ENCODE results near the gene UBE2J2.

Gene UBE2J2

GRCh38 chr1:1247341-1247913, 26.2 kb downstream of the UBE2J2 start:
- Histone ChIP-seq H3K4me2 (ENCODE audit: low read length) (no peak overlapping the region), H3K4me1 (ENCODE audit: insufficient read depth, low read length, severe bottlenecking) (peaks cover 9% of the 10 kb centered on the region)

GRCh38 chr1:1246577-1247340, 26.9 kb downstream of the UBE2J2 start, which contains the start of gene C1QTNF12:
Gene C1QTNF12 (minus strand): TSS chr1:1246722. CDS start chr1:1246690, 32 bp downstream.
- H3K27me3 ChIP-seq (ENCODE audit: insufficient read depth, low read length), result peaks cover 15% of the 10 kb centered on the region; the same call in 1 of the 2 replicates
- H3K9me3 ChIP-seq (ENCODE audit: low read length), result no peaks in the 10 kb centered on the region
- H3K27ac ChIP-seq (ENCODE audit: low read depth, low read length, poor library complexity, severe bottlenecking), result no peak within 1 kb of the TSS
- no peaks in the 10 kb centered on the region for H4K20me1 ChIP-seq (ENCODE audit: insufficient read depth, low read length)
- H3K9ac ChIP-seq (ENCODE audit: low read length), result no peak within 1 kb of the TSS
- no peaks in the 10 kb centered on the region for H3K79me2 ChIP-seq (ENCODE audit: insufficient read depth, low read length)
- H3K4me2 ChIP-seq (ENCODE audit: low read length), result no peak within 1 kb of the TSS
- H3K4me3 ChIP-seq (ENCODE audit: low read depth, low read length, poor library complexity, severe bottlenecking), result no peak within 1 kb of the TSS
- H3F3A ChIP-seq (ENCODE audit: insufficient read depth, low read length), result no peaks in the 10 kb centered on the region
- H3K9me2 ChIP-seq (ENCODE audit: low read depth, low read length), result no peaks in the 10 kb centered on the region
- no peak for TF ChIP-seq EZH2 (IDR thresholded peaks at IDR 0.05; ENCODE audit: borderline replicate concordance, low read length)
- TF ChIP-seq CTCF (IDR thresholded peaks at IDR 0.05; ENCODE audit: low read length), result no peak
- no peak within 1 kb of the TSS for H2AFZ ChIP-seq (ENCODE audit: low read length)
- H3K36me3 ChIP-seq (ENCODE audit: insufficient read depth, low read length), result no peaks in the 10 kb centered on the region
- peaks cover 9% of the 10 kb centered on the region for H3K4me1 ChIP-seq (ENCODE audit: insufficient read depth, low read length, severe bottlenecking)

More at GRCh38 chr1:1247341-1247913, 26.2 kb downstream of the UBE2J2 start:
- H3K27me3 ChIP-seq (ENCODE audit: insufficient read depth, low read length), result peaks cover 11% of the 10 kb centered on the region; the same call in 1 of the 2 replicates
- no peak overlapping the region for H3K27ac ChIP-seq (ENCODE audit: low read depth, low read length, poor library complexity, severe bottlenecking)
- no peaks in the 10 kb centered on the region for H3F3A ChIP-seq (ENCODE audit: insufficient read depth, low read length)
- no peak overlapping the region for H3K4me3 ChIP-seq (ENCODE audit: low read depth, low read length, poor library complexity, severe bottlenecking)
- no peaks in the 10 kb centered on the region for H3K9me2 ChIP-seq (ENCODE audit: low read depth, low read length)
- no peaks in the 10 kb centered on the region; the same call in 1 of the 2 replicates for H3K36me3 ChIP-seq (ENCODE audit: insufficient read depth, low read length)
- no peaks in the 10 kb centered on the region for H3K9me3 ChIP-seq (ENCODE audit: low read length)
- H3K79me2 ChIP-seq (ENCODE audit: insufficient read depth, low read length), result no peaks in the 10 kb centered on the region
- H4K20me1 ChIP-seq (ENCODE audit: insufficient read depth, low read length), result no peaks in the 10 kb centered on the region
- no peak overlapping the region for H2AFZ ChIP-seq (ENCODE audit: low read length)
- H3K9ac ChIP-seq (ENCODE audit: low read length), result no peak overlapping the region
- TF ChIP-seq CTCF (IDR thresholded peaks at IDR 0.05; ENCODE audit: low read length) (no peak), EZH2 (IDR thresholded peaks at IDR 0.05; ENCODE audit: borderline replicate concordance, low read length) (no peak)

- no peak overlapping the region for H2AFZ ChIP-seq (ENCODE audit: low read length)
- H3K36me3 ChIP-seq (ENCODE audit: insufficient read depth, low read length), result no peaks in the 10 kb centered on the region
- H3K9me2 ChIP-seq (ENCODE audit: low read depth, low read length), result no peaks in the 10 kb centered on the region
- no peaks in the 10 kb centered on the region for H3K9me3 ChIP-seq (ENCODE audit: low read length)
- no peak overlapping the region for H3K4me2 ChIP-seq (ENCODE audit: low read length)
- no peak overlapping the region for H3K27ac ChIP-seq (ENCODE audit: low read depth, low read length, poor library complexity, severe bottlenecking)
- H4K20me1 ChIP-seq (ENCODE audit: insufficient read depth, low read length), result no peaks in the 10 kb centered on the region
- no peak overlapping the region for H3K4me3 ChIP-seq (ENCODE audit: low read depth, low read length, poor library complexity, severe bottlenecking)
- no peaks in the 10 kb centered on the region for H3F3A ChIP-seq (ENCODE audit: insufficient read depth, low read length)
- TF ChIP-seq EZH2 (IDR thresholded peaks at IDR 0.05; ENCODE audit: borderline replicate concordance, low read length) (no peak), CTCF (IDR thresholded peaks at IDR 0.05; ENCODE audit: low read length) (no peak)
- H3K27me3 ChIP-seq (ENCODE audit: insufficient read depth, low read length), result peaks cover 20% of the 10 kb centered on the region; the same call in 1 of the 2 replicates
- H3K9ac ChIP-seq (ENCODE audit: low read length), result no peak overlapping the region
- no peaks in the 10 kb centered on the region for H3K79me2 ChIP-seq (ENCODE audit: insufficient read depth, low read length)
- peaks cover 7% of the 10 kb centered on the region for H3K4me1 ChIP-seq (ENCODE audit: insufficient read depth, low read length, severe bottlenecking)
These were observed 27.7 kb downstream of the UBE2J2 start for GRCh38 chr1:1245817-1246576.
